ENCODE measurements around the gene INO80D. TPM values are rescaled to one million over a fixed set of nuclear protein-coding genes. Genes with fewer than 3 reads are reported as not detected.
"Not testable (repeated sequence)": the region's sequence is repeated elsewhere in the genome, so short reads cannot be mapped to it uniquely, and the experiment has no call there.

The INO80D gene
- total RNA-seq, 2 experiments from 2014 or later, result 26.7 to 29.4 TPM

DNA sequence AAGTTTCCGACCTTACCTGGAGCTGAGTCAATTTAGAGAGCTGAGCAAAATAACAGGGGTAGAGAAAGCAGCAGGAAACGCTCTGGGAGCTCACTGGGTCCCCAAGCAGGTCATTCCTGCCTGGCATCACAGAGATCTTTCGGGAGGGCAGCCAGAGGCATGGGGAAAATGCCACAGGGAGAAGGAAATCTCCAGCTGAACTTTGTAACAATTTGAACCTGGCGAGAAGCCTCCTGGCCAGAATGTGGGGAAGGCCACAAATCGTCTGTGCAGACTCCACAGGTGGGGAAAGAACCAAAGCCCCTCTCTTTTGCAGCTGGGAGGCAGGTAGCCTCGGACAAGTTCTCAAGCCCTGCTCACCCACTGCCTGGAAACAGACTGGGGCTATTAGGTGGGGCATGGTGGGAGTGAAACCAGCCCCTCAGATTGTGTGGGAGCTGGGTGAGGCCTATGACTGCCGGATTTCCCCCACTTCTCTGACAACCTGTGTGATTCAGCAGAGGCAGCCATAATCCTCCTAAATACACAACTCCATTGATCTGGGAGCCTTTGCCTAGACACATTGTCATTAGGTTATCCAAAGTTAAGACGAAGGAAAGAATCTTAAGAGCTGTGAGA is 53.9 kb downstream of the INO80D start:
- Mint-ChIP-seq H3K4me1 (peaks cover 42% of the 10 kb centered on the region), H3K36me3 (peaks cover 66% of the 10 kb centered on the region), H3K4me3 (no peak overlapping the region), H3K9me3 (ENCODE audit: low read depth) (peaks cover 14% of the 10 kb centered on the region), H3K27me3 (no peaks in the 10 kb centered on the region), H3K27ac (no peak overlapping the region)
- CTCF ChIA-PET, result interaction anchor here (1.3 kb wide), 1 partner anchor 46 kb away, joined by 4 read pairs; no protein-coding TSS in a partner anchor
- no peak for DNase-seq
- no peak for ATAC-seq

DNA sequence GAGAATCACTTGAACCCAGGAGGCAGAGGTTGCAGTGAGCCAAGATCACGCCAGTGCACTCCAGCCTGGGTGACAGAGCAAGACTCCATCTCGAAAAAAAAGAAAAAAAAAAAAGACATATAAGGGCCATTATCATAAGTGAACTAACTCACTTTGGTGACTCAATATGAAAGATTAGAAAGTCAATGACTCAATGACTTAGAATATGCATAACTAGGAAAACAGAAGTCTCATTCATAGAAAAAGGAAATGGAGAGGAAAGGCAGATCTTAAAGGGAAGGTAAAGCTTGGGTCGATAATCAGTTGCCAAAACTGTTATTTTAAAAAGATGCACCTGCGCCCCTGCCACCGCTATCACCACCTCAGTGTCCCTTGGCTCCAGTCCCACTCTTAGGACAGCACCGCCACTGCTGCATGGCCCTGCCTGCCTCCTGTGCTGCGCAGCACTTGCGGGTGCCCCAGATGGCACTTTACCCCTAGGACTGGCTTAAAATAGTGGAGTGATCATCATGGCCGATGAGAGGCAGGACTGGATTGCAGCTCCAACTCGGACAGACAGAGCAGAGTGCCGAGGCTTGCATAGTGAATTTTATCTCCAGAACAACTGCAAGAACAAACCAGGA is 54.7 kb downstream of the INO80D start:
- DNase-seq (no peak), ATAC-seq (peak; percentile 74)
- H3K4me1 Mint-ChIP-seq, result peaks cover 42% of the 10 kb centered on the region
- H3K27me3 Mint-ChIP-seq, result no peaks in the 10 kb centered on the region
- H3K36me3 Mint-ChIP-seq, result peaks cover 61% of the 10 kb centered on the region
- peaks cover 14% of the 10 kb centered on the region for H3K9me3 Mint-ChIP-seq (ENCODE audit: low read depth)
- no peak overlapping the region for H3K27ac Mint-ChIP-seq
- CTCF ChIA-PET, result no interaction called here
- H3K4me3 Mint-ChIP-seq, result no peak overlapping the region

DNA sequence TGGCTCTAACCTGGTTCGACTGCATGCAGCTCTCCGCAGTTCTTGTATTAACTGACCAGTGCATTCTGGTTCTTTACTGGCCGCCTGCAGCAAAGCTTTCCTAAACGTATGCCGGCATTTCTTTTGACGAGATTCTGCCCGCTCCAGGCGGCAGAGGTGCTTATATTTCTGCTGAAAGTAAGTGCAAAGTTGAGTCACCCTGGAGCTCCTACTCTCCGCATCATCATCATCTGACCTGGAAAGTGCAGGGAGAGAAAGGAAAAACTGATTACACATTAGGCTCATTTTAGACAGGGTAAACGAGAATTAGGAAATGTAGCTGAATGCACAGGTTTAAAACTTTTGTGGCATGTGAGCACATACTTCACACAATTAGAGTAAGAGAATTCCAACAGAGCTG is 57.9 kb downstream of the INO80D start:
- peaks cover 8% of the 10 kb centered on the region for H3K9me3 Mint-ChIP-seq (ENCODE audit: low read depth)
- peaks cover 37% of the 10 kb centered on the region for H3K36me3 Mint-ChIP-seq
- ATAC-seq (no peak), DNase-seq (no peak)
- no peak overlapping the region for H3K4me3 Mint-ChIP-seq
- H3K27ac Mint-ChIP-seq, result no peak overlapping the region
- H3K4me1 Mint-ChIP-seq, result peaks cover 31% of the 10 kb centered on the region
- CTCF ChIA-PET, result no interaction called here
- no peaks in the 10 kb centered on the region for H3K27me3 Mint-ChIP-seq

DNA sequence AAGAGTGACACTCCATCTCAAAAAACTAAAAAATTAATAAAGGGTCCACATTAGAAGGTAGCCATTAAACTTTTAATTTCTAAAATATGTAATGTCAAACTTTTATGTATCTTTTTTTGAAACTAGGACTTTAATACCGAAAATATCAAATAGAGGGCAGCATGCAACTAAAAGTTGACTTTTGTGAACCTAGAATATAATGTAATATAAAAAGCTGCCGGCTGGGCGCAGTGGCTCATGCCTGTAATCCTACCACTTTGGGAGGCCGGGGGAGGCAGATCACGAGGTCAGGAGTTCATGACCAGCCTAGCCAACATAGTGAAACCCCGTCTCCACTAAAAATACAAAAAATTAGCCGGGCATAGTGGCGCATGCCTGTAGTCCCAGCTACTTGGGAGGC is 62.8 kb downstream of the INO80D start:
- CTCF ChIA-PET, result interaction anchor here (0.7 to 1.2 kb wide), 2 partner anchors 25 to 106 kb away, joined by 3 read pairs; no protein-coding TSS in a partner anchor
- peaks cover 13% of the 10 kb centered on the region for H3K36me3 Mint-ChIP-seq
- DNase-seq (no peak), ATAC-seq (no peak)
- H3K27me3 Mint-ChIP-seq, result no peaks in the 10 kb centered on the region
- no peaks in the 10 kb centered on the region for H3K9me3 Mint-ChIP-seq (ENCODE audit: low read depth)
- H3K4me1 Mint-ChIP-seq, result no peaks in the 10 kb centered on the region
- H3K4me3 Mint-ChIP-seq, result no peak overlapping the region
- no peak overlapping the region for H3K27ac Mint-ChIP-seq

DNA sequence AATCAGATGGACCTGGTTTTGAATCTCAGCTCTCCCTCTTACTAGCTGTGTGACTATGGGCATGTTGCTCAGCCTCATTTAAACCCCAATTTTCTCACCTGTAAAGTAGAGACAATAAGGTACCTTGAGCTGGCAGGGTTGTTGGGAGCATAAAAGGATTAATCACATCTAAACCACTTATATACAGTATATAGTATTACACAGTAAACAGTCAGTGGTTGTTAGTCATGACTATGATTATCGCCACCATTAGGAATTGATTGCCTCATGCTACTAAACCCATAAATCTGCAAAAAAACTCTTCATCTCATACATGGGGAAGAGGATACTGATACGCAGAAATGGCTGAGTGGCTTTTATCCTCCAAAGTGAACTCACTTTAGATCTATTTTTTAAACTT is 65.8 kb downstream of the INO80D start:
- peaks cover 32% of the 10 kb centered on the region for H3K36me3 Mint-ChIP-seq
- ATAC-seq, result no peak

DNA sequence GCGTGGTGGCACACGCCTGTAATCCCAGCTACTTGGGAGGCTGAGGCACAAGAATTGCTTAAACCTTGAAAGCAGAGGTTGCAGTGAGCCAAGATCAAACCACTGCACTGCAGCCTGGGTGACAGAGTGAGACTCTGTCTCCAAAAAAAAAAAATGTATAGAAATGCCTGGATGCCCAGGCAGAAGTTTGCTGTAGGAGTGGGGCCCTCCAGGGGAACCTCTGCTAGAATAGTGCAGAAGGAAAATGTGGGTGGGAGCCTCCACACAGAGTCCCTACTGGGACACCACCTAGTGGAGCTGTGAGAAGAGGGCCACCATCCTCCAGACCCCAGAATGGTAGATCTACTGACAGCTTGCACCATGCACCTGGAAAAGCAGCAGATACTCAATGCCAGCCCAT is 70.2 kb downstream of the INO80D start:
- H3K27me3 Mint-ChIP-seq; ATAC-seq; DNase-seq; CTCF ChIA-PET; H3K4me3 Mint-ChIP-seq; H3K9me3 Mint-ChIP-seq (ENCODE audit: low read depth); H3K27ac Mint-ChIP-seq; H3K4me1 Mint-ChIP-seq: not testable (repeated sequence)
- H3K36me3 Mint-ChIP-seq, result peaks cover 50% of the 10 kb centered on the region

More for the DNA sequence above, 65.8 kb downstream of the INO80D start:
- Mint-ChIP-seq H3K27ac (no peak overlapping the region), H3K27me3 (no peaks in the 10 kb centered on the region), H3K4me1 (no peaks in the 10 kb centered on the region), H3K4me3 (no peak overlapping the region), H3K9me3 (ENCODE audit: low read depth) (peaks cover 10% of the 10 kb centered on the region)
- CTCF ChIA-PET, result no interaction called here
- no peak for DNase-seq

DNA sequence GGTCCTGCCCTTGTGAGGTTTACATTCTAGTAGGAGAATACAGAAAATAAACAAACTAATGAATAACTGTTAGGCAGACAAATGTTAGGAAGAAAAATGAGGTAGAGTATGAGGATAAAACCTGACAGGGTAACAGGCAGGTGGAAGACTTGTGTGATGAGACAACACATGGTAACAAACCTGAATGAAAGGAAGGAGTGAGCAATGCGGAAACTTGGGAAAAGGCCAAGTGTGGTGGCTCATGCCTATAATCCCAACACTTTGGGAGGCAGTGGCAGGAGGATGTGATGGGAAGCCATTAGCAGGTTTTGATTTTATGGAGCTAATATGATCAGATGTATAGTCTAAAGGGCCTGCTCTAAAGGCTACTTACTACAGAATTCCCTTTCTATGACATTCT is 74.2 kb downstream of the INO80D start:
- CTCF ChIA-PET, result interaction anchor here (1.3 kb wide), 1 partner anchor 149 kb away, joined by 3 read pairs; no protein-coding TSS in a partner anchor
- H3K27ac Mint-ChIP-seq, result no peak overlapping the region
- no peaks in the 10 kb centered on the region for H3K27me3 Mint-ChIP-seq
- H3K4me1 Mint-ChIP-seq, result no peaks in the 10 kb centered on the region
- DNase-seq, result no peak
- ATAC-seq, result no peak
- H3K4me3 Mint-ChIP-seq, result no peak overlapping the region
- peaks cover 54% of the 10 kb centered on the region for H3K36me3 Mint-ChIP-seq
- H3K9me3 Mint-ChIP-seq (ENCODE audit: low read depth), result peaks cover 8% of the 10 kb centered on the region

DNA sequence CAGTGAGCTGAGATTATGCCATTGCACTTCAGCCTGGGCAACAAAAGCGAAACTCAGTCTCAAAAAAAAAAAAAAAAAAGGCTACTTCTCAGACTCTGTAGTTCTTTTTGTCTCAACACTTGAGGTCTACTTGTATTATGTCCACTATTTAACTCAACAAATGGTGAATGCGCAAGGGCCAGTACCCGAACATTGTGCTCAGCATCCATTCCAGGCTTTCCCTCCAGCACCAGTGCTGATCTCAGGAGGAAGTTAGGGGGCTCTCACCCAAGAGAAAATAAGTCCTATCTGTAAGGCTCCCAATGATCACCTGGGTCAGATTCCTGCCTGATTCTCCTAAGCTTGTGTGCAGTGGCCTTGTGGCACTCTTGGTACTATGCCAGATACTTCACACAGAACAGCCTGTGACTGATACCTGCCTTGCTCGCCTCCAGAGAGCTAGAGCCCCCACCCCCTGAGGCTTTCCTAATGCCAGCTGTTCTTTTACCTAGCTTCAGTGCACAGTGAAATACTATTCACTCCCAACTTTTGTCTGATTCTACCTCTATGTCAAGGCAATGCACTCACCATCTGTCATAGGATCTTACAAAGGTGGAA is 74.9 kb downstream of the INO80D start:
- DNase-seq (no peak), ATAC-seq (no peak)
- Mint-ChIP-seq H3K36me3 (peaks cover 50% of the 10 kb centered on the region), H3K27ac (no peak overlapping the region), H3K9me3 (ENCODE audit: low read depth) (peaks cover 3% of the 10 kb centered on the region), H3K27me3 (no peaks in the 10 kb centered on the region), H3K4me3 (no peak overlapping the region), H3K4me1 (no peaks in the 10 kb centered on the region)
- CTCF ChIA-PET, result interaction anchor here (1.3 kb wide), 1 partner anchor 149 kb away, joined by 3 read pairs; no protein-coding TSS in a partner anchor

DNA sequence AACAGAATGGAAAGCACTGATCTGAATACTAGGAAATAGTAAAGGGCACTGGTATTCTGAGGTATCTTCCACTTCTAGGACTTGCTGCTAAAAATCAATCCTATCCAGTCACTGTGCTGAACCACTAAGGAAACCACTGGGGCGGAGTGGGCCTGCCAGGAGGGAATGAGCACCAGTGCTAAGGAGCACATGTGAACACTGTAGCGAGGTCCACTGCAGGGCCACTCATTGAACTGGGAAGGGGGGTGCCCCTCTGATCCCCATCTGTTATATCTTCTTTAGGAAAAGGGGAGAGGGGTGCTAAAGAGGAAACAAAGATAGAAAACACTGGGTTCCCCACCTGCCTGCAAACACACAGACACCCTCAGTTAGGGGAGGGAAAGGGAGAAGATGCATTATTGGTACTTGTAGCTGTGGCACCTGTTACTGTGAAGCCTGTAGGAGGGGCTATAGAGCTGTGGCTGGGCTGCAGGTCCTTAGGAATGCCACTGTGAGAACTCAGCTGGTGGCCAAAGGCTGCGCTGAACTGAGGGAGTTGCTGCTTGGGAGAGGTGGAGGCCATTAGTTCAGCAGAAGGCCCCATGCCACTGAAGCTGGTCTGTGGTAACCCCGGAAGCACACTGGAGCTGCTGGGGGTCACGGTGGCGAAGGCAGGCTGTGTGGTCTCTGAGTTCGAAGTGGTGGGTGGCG is 81.8 kb downstream of the INO80D start:
- no peaks in the 10 kb centered on the region for H3K27me3 Mint-ChIP-seq
- CTCF ChIA-PET, result interaction anchor here (1.1 to 2.3 kb wide), 2 partner anchors 9 to 82 kb away, joined by 3 to 10 read pairs; no protein-coding TSS in a partner anchor
- peaks cover under 1% of the 10 kb centered on the region for H3K4me1 Mint-ChIP-seq
- H3K4me3 Mint-ChIP-seq, result no peak overlapping the region
- H3K36me3 Mint-ChIP-seq, result peaks cover 34% of the 10 kb centered on the region
- no peaks in the 10 kb centered on the region for H3K9me3 Mint-ChIP-seq (ENCODE audit: low read depth)
- DNase-seq (no peak), ATAC-seq (no peak)
- no peak overlapping the region for H3K27ac Mint-ChIP-seq

DNA sequence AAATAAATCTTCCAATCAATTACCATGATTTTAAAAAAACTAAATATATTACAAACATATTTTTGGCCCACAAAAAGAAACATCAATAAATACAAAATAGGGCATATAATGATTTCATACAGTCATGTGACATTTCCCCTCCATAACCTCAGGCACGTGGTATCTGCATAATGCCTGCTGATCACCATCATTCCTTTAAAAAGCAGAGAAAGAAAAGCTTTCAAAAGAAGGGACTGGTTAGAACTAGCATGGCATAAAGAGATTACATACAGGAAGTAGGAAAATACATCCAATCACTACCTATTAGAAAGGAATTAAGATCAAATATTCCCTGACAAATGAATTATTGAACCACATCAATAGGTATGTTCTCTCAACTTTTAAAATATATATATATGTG is 83.5 kb downstream of the INO80D start:
- Mint-ChIP-seq H3K9me3 (ENCODE audit: low read depth) (no peaks in the 10 kb centered on the region), H3K4me3 (no peak overlapping the region), H3K27me3 (no peaks in the 10 kb centered on the region), H3K4me1 (peaks cover 4% of the 10 kb centered on the region), H3K27ac (no peak overlapping the region), H3K36me3 (peaks cover 35% of the 10 kb centered on the region)
- no peak for ATAC-seq
- DNase-seq, result no peak
- CTCF ChIA-PET, result no interaction called here

DNA sequence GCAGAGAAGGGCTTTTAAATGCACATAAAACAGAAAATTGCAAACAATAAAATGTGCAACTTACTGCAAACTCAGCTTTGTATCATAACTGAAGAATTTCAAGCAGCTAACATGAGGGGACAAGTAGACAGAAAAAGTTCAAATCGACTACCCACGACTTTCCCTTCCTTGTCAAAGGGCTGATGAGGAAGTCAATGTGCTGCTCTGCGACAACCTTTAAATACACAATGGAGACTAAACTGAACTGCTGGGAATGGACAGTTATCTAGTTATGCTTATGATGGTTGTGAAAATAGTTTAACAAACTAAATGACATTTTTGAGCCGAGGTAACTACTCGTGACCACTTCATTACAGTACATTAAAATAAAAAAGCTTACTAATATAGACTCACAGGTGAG is 84.1 kb downstream of the INO80D start:
- H3K4me3 Mint-ChIP-seq, result no peak overlapping the region
- H3K4me1 Mint-ChIP-seq, result peaks cover 4% of the 10 kb centered on the region
- ATAC-seq (no peak), DNase-seq (no peak)
- no peaks in the 10 kb centered on the region for H3K27me3 Mint-ChIP-seq
- peaks cover 30% of the 10 kb centered on the region for H3K36me3 Mint-ChIP-seq
- no peak overlapping the region for H3K27ac Mint-ChIP-seq
- no peaks in the 10 kb centered on the region for H3K9me3 Mint-ChIP-seq (ENCODE audit: low read depth)
- CTCF ChIA-PET, result interaction anchor here (1.1 kb wide), 1 partner anchor 53 kb away, joined by 4 read pairs; no protein-coding TSS in a partner anchor

DNA sequence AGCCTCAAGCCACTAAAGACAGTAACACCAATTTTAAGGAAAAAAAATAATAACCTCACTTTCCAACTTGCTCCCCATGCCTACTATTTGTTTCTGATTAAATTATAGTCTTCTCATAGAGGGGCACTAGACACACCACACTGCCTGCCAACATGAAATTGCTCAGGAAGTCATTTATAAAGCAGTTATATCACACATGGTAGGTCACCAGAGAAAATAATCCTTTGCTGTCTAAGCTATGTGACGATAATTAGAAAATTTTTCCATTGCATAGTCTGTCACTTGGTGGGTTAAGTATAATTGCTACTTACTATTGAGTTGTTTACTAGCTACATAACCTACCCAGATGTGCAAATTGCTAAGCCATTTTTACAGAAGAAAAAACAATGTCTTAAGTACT is 85.2 kb downstream of the INO80D start:
- no peaks in the 10 kb centered on the region for H3K27me3 Mint-ChIP-seq
- no peaks in the 10 kb centered on the region for H3K9me3 Mint-ChIP-seq (ENCODE audit: low read depth)
- ATAC-seq (no peak), DNase-seq (no peak)
- no peak overlapping the region for H3K4me3 Mint-ChIP-seq
- CTCF ChIA-PET, result no interaction called here
- H3K27ac Mint-ChIP-seq, result no peak overlapping the region
- H3K36me3 Mint-ChIP-seq, result peaks cover 27% of the 10 kb centered on the region
- H3K4me1 Mint-ChIP-seq, result peaks cover 4% of the 10 kb centered on the region

DNA sequence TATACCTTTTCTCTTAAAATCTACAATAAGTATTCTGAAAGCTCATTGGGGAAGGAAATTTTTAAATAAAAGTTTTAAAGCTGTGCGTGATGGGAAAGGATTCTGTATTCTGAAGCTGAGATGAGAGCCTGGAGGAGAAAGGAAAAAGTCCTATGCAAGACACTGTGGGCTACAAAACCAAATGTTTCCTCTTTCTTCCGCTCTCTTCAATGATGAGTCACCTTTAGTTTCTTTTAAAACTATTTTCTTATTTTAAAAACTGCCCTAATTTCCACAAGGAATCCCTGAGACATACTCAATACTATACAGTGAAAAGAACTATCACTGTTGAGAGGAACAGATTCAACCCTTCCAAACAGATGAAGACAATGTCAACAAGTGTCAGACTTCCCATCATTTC is 87.4 kb downstream of the INO80D start:
- Mint-ChIP-seq H3K4me3 (no peak overlapping the region), H3K9me3 (ENCODE audit: low read depth) (no peaks in the 10 kb centered on the region), H3K4me1 (peaks cover 4% of the 10 kb centered on the region), H3K27ac (no peak overlapping the region), H3K27me3 (no peaks in the 10 kb centered on the region), H3K36me3 (peaks cover 12% of the 10 kb centered on the region)
- no peak for DNase-seq
- no peak for ATAC-seq
- CTCF ChIA-PET, result interaction anchor here (0.7 to 1.0 kb wide), 3 partner anchors 9 to 165 kb away, joined by 3 to 4 read pairs (median 3); no protein-coding TSS in a partner anchor
